Suprapubic skin (tissue), 4 donors: ENCODE measurements around the gene NUP42. TPM values are rescaled to one million over a fixed set of nuclear protein-coding genes. Genes with fewer than 3 reads are reported as not detected.
"Not testable (repeated sequence)": the region's sequence is repeated elsewhere in the genome, so short reads cannot be mapped to it uniquely, and the experiment has no call there.

Experiments used
- DNase-seq, 2 donors: peaks; one replicate each; pipeline ENCODE4 v3.0.0-alpha.2; 2019; ENCODE audit warnings: low spot score in 2 of 2
- H3K27ac ChIP-seq: fragments of 200-600 bp; sonication (generic); one replicate; pipeline ENCODE4 v1.5.1; 2019
- H3K27me3 ChIP-seq: fragments of 200-600 bp; sonication (generic); one replicate; pipeline ENCODE4 v1.5.1; 2019
- H3K36me3 ChIP-seq: fragments of 200-600 bp; sonication (generic); one replicate; pipeline ENCODE4 v1.5.1; 2019
- H3K4me1 ChIP-seq: fragments of 200-600 bp; sonication (generic); one replicate; pipeline ENCODE4 v1.5.1; 2019
- H3K4me3 ChIP-seq: fragments of 200-600 bp; sonication (generic); one replicate; pipeline ENCODE4 v1.5.1; 2019; ENCODE audit warnings: mild to moderate bottlenecking
- H3K9me3 ChIP-seq: fragments of 200-600 bp; sonication (generic); one replicate; pipeline ENCODE4 v1.5.1; 2019
- EP300 ChIP-seq: sonication (generic); formaldehyde crosslinking; IDR thresholded peaks from one replicate; pipeline ENCODE4 v1.6.1; 2017; ENCODE audit warnings: antibody characterized with exemption
- POLR2A ChIP-seq, 2 donors: fragments of 450-650 bp; IDR thresholded peaks; one replicate each; pipeline ENCODE4 v1.6.1; 2017; ENCODE audit warnings: antibody characterized with exemption in 2 of 2, mild to moderate bottlenecking in 2 of 2, moderate library complexity in 2 of 2
- POLR2AphosphoS5 ChIP-seq, 3 donors: sonication (generic); formaldehyde crosslinking; IDR thresholded peaks; one replicate each; pipeline ENCODE4 v1.6.1; 2017; ENCODE audit warnings: antibody characterized with exemption in 3 of 3
- WGBS: methylation state at CpG from one replicate; pipeline ENCODE4 v1.1.5; 2018; 5-methylcytosine and 5-hydroxymethylcytosine counted together
- total RNA-seq, 4 donors: library from RNA; depleted of rRNA; stranded (reverse); fragments of >200 nt; gene quantifications; one replicate each; pipeline ENCODE4 v1.1.0, GENCODE V29; 2016
- TF ChIP-seq, protein P1 (sequence below), 2 donors: fragments of 200-600 bp in 1 of 2; fragments of 450-650 bp in 1 of 2; sonication (generic) in 1 of 2; IDR thresholded peaks; one replicate each; pipeline ENCODE4 v1.5.1; 2016 to 2019; ENCODE audit warnings: antibody characterized with exemption in 2 of 2, mild to moderate bottlenecking in 1 of 2, moderate library complexity in 1 of 2

The NUP42 gene
- total RNA-seq, 4 donors from 2014 or later: 34.4 to 46.6 (median 38.0) TPM

DNA sequence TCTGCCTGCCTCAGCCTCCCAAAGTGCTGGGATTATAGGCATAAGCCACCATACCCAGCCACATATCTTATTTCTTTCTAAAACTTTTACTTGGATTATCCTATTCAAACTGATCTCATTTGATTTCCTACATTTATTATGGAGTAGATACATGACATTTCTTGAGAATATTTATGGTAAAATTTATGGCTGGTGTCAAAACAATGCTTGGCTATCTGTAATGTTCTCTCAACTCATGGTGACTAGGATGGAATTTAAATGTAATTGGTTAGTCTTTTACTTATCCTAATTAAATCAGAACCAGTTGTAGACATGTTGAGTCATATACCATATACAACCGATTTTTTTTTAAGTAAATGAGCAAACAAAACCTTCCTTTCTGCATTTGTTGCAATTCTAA, 4.1 kb downstream of the NUP42 start:
- Histone ChIP-seq H3K4me1 (peaks cover 31% of the 10 kb centered on the region), H3K9me3 (no peaks in the 10 kb centered on the region), H3K27ac (no peak overlapping the region), H3K27me3 (no peaks in the 10 kb centered on the region), H3K36me3 (peaks cover 9% of the 10 kb centered on the region), H3K4me3 (no peak overlapping the region)
- 26% methylated on average over 1 of the region's 1 CpG for WGBS
- no peak for DNase-seq
- TF ChIP-seq POLR2A (IDR thresholded peaks at IDR 0.05): no peak
- TF ChIP-seq EP300: no peak
- no peak for TF ChIP-seq POLR2AphosphoS5 (IDR thresholded peaks at IDR 0.05)
- TF ChIP-seq, protein P1, sequence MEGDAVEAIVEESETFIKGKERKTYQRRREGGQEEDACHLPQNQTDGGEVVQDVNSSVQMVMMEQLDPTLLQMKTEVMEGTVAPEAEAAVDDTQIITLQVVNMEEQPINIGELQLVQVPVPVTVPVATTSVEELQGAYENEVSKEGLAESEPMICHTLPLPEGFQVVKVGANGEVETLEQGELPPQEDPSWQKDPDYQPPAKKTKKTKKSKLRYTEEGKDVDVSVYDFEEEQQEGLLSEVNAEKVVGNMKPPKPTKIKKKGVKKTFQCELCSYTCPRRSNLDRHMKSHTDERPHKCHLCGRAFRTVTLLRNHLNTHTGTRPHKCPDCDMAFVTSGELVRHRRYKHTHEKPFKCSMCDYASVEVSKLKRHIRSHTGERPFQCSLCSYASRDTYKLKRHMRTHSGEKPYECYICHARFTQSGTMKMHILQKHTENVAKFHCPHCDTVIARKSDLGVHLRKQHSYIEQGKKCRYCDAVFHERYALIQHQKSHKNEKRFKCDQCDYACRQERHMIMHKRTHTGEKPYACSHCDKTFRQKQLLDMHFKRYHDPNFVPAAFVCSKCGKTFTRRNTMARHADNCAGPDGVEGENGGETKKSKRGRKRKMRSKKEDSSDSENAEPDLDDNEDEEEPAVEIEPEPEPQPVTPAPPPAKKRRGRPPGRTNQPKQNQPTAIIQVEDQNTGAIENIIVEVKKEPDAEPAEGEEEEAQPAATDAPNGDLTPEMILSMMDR (IDR thresholded peaks at IDR 0.05): no peak

DNA sequence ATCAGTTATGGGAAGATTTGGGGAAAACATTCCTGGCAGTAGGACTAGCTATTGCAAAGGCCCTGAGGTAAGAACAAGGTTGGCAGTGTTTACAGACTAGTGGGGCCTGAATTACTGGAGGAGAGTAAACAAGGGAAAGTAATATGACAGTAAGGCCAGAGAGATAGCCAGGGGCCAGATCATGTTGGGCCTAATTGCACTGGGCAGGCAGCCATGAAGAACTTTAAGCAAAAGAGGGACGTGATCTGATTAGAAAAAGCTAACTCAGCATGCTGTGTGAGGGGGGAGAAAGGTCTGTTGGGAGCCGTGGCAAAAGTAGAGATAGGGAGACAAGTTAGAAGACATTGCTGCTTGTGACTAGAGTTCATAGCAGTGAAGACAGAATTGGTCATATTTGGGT, 9.2 kb downstream of the NUP42 start:
- 61% methylated on average over 2 of the region's 2 CpGs for WGBS
- no peak for TF ChIP-seq EP300
- H3K4me1 ChIP-seq: no peaks in the 10 kb centered on the region
- H3K4me3 ChIP-seq: no peak overlapping the region
- H3K9me3 ChIP-seq: no peaks in the 10 kb centered on the region
- no peaks in the 10 kb centered on the region for H3K27me3 ChIP-seq
- peaks cover 38% of the 10 kb centered on the region for H3K36me3 ChIP-seq
- no peak overlapping the region for H3K27ac ChIP-seq
- DNase-seq: no peak

DNA sequence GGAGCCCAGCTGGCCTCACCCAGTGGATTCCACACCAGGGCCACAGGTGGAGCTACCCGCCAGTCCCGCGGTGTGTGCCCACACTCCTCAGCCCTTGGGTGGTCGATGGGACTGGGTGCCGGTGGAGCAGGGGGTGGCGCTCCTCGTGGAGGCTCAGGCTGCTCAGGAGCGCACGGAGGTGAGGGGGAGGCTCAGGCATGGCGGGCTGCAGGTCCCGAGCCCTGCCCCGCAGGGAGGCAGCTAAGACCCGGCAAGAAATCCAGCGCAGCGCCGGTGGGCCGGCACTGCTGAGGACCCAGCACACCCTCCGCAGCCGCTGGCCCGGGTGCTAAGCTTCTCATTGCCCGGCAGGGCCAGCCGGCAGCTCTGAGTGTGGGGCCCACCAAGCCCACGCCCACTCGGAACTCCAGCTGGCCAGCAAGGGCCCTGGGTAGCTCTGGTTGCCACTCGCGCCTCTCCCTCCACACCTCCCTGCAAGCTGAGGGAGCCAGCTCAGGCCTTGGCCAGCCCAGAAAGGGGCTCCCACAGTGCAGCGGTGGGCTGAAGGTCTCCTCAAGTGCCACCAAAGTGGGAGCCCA, 11.9 kb downstream of the NUP42 start:
- not testable (repeated sequence) for H3K4me3 ChIP-seq, H3K27me3 ChIP-seq, H3K9me3 ChIP-seq, H3K27ac ChIP-seq, DNase-seq, H3K4me1 ChIP-seq
- peaks cover 31% of the 10 kb centered on the region for H3K36me3 ChIP-seq
- WGBS: 100% methylated on average over 1 of the region's 27 CpGs

DNA sequence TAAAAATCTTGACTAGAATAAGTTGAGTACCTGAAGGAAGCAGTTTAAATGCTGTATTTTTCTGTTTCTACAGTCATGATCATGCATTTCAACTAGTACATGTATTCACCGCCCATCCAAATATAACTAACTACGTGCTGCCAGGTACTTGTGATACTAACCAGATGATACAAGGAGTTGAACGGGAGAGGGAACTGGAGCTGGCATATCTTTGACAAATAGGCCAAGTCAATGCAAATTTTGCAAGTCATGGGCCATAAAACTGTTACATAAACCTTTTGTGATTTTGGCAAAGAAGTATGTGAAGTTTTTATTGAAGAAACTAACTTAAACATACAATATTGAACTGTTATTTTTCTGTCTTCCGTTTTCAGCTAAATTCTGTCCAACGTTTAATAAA, 14.5 kb downstream of the NUP42 start:
- Histone ChIP-seq H3K4me1 (no peaks in the 10 kb centered on the region), H3K27ac (no peak overlapping the region), H3K36me3 (peaks cover 45% of the 10 kb centered on the region), H3K9me3 (no peaks in the 10 kb centered on the region), H3K27me3 (no peaks in the 10 kb centered on the region), H3K4me3 (no peak overlapping the region)
- 43% methylated on average over 5 of the region's 5 CpGs for WGBS
- DNase-seq: no peak
- no peak for TF ChIP-seq POLR2AphosphoS5 (IDR thresholded peaks at IDR 0.05)
- TF ChIP-seq EP300: no peak
- no peak for TF ChIP-seq POLR2A (IDR thresholded peaks at IDR 0.05)
- TF ChIP-seq, protein P1 (IDR thresholded peaks at IDR 0.05): no peak

DNA sequence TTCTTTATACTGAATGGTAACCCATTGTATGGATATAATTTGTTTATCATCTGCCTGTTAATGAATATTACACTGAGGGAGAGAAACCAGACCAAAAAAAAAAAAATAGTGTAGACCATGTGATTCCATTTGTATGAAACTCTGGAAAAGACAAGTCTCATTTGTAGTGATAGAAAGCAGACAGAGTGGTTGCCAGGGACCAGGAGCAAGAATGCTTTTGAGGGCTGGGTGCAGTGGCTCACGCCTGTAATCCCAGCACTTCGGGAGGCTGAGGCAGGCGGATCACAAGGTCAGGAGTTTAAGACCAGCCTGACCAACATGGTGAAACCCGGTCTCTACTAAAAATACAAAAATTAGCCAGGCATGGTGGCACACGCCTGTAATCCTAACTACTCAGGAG, 15.9 kb downstream of the NUP42 start:
- 92% methylated on average over 5 of the region's 5 CpGs for WGBS
- not testable (repeated sequence) for H3K27me3 ChIP-seq, H3K4me1 ChIP-seq, DNase-seq, H3K4me3 ChIP-seq, H3K27ac ChIP-seq, H3K9me3 ChIP-seq
- H3K36me3 ChIP-seq: peaks cover 47% of the 10 kb centered on the region

DNA sequence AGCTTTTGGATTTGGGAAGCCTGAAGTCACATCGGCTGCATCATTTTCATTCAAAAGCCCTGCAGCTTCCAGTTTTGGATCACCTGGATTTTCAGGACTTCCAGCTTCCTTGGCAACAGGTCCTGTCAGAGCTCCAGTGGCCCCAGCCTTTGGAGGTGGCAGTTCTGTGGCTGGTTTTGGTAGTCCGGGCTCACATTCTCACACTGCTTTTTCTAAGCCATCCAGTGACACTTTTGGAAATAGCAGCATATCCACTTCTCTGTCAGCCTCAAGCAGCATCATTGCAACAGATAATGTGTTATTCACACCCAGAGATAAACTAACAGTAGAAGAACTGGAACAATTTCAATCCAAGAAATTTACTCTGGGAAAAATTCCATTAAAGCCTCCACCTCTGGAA, 18.5 kb downstream of the NUP42 start:
- no peak overlapping the region for H3K4me3 ChIP-seq
- no peaks in the 10 kb centered on the region for H3K9me3 ChIP-seq
- no peaks in the 10 kb centered on the region for H3K4me1 ChIP-seq
- 70% methylated on average over 2 of the region's 2 CpGs for WGBS
- no peak overlapping the region for H3K27ac ChIP-seq
- H3K36me3 ChIP-seq: peaks cover 28% of the 10 kb centered on the region
- TF ChIP-seq, protein P1 (IDR thresholded peaks at IDR 0.05): no peak
- TF ChIP-seq POLR2A (IDR thresholded peaks at IDR 0.05): no peak
- TF ChIP-seq EP300: no peak
- TF ChIP-seq POLR2AphosphoS5 (IDR thresholded peaks at IDR 0.05): no peak
- no peaks in the 10 kb centered on the region for H3K27me3 ChIP-seq
- DNase-seq: no peak

DNA sequence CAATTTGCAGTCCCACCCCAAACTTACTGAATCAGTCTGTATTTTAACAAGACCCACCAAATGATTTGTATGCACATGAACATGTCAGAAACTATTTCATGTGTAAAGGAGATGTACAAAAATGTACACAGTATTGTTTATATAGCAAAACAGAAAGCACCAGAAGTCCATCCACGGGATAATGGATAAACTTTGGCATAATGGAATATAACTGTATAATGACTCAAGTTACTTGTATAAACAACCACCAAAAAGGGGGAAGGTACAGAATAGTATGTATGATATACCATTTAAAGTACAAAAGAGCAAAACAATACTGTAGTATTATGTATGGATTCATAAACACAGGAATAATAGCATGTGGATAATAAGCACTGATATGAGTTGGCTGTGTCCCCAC, 22.4 kb downstream of the NUP42 start:
- H3K4me1 ChIP-seq: peaks cover 11% of the 10 kb centered on the region
- WGBS: 79% methylated on average over 1 of the region's 1 CpG
- H3K36me3 ChIP-seq: peaks cover 24% of the 10 kb centered on the region
- TF ChIP-seq EP300 (no peak), POLR2A (IDR thresholded peaks at IDR 0.05) (no peak), POLR2AphosphoS5 (IDR thresholded peaks at IDR 0.05) (no peak)
- TF ChIP-seq, protein P1 (IDR thresholded peaks at IDR 0.05): no peak
- H3K9me3 ChIP-seq: no peaks in the 10 kb centered on the region
- H3K27ac ChIP-seq: no peak overlapping the region
- DNase-seq: no peak
- no peaks in the 10 kb centered on the region for H3K27me3 ChIP-seq
- H3K4me3 ChIP-seq: no peak overlapping the region
